Spleen (tissue), 11 donors: ENCODE results near the gene SLC4A8. TPM values are rescaled to one million over a fixed set of nuclear protein-coding genes. Genes with fewer than 3 reads are reported as not detected.

ENCODE experiments used
- DNase-seq: peaks from one replicate; pipeline ENCODE4 v3.0.0-alpha.2; 2020
- H3K27ac ChIP-seq, 8 donors: fragments of 200-600 bp; sonication (generic) in 7 of 8; 1 replicate in 4 of 8; 2 replicates in 4 of 8; pipeline versions ENCODE4 v1.5.0 to v1.8.0; 2016 to 2021; ENCODE audit warnings: inconsistent platforms in 4 of 8, mild to moderate bottlenecking in 4 of 8, moderate library complexity in 1 of 8
- H3K27me3 ChIP-seq, 7 donors: fragments of 200-600 bp; sonication (generic) in 6 of 7; replicated peaks in 1 of 7; 1 replicate in 4 of 7; 2 replicates in 3 of 7; pipeline versions ENCODE4 v1.5.0 to v1.8.0; 2016 to 2021; ENCODE audit warnings: inconsistent platforms in 3 of 7, mild to moderate bottlenecking in 1 of 7
- H3K36me3 ChIP-seq, 6 donors: fragments of 200-600 bp; sonication (generic) in 5 of 6; 1 replicate in 4 of 6; 2 replicates in 2 of 6; pipeline versions ENCODE4 v1.5.0 to v1.8.0; 2016 to 2021; ENCODE audit warnings: inconsistent platforms in 2 of 6
- H3K4me1 ChIP-seq, 6 donors: fragments of 200-600 bp; sonication (generic) in 5 of 6; 1 replicate in 3 of 6; 2 replicates in 3 of 6; pipeline versions ENCODE4 v1.5.0 to v1.8.0; 2016 to 2021; ENCODE audit warnings: inconsistent platforms in 3 of 6
- H3K4me3 ChIP-seq, 8 donors: fragments of 200-600 bp; sonication (generic) in 7 of 8; 1 replicate in 4 of 8; 2 replicates in 4 of 8; pipeline versions ENCODE4 v1.5.0 to v1.8.0; 2016 to 2021; ENCODE audit warnings: inconsistent platforms in 4 of 8, mild to moderate bottlenecking in 4 of 8, moderate library complexity in 2 of 8
- H3K9me3 ChIP-seq, 8 donors: fragments of 200-600 bp; sonication (generic) in 7 of 8; 1 replicate in 4 of 8; 2 replicates in 4 of 8; pipeline versions ENCODE4 v1.5.0 to v1.8.0; 2016 to 2021; ENCODE audit warnings: inconsistent platforms in 4 of 8
- CTCF ChIP-seq, 11 experiments: fragments of 200-600 bp in 7 of 11; fragments of 450-650 bp in 4 of 11; sonication (generic) in 4 of 11; IDR thresholded peaks in 8 of 11; conservative IDR thresholded peaks in 3 of 11; 1 replicate in 7 of 11; 2 replicates in 4 of 11; pipeline versions ENCODE4 v1.4.0 to v1.8.0; 2016 to 2021; ENCODE audit warnings: antibody characterized with exemption in 11 of 11, inconsistent platforms in 4 of 11, mild to moderate bottlenecking in 1 of 11
- POLR2A ChIP-seq, 3 donors: fragments of 450-650 bp; IDR thresholded peaks; one replicate each; pipeline ENCODE4 v1.5.1; 2017; ENCODE audit warnings: antibody characterized with exemption in 3 of 3, mild to moderate bottlenecking in 1 of 3
- POLR2AphosphoS5 ChIP-seq, 3 donors: sonication (generic); formaldehyde crosslinking; IDR thresholded peaks; one replicate each; pipeline ENCODE4 v1.5.1; 2017; ENCODE audit warnings: antibody characterized with exemption in 3 of 3
- WGBS, 5 donors: extraction: QIAGEN DNeasy Blood & Tissue Kit in 3 of 5; methylation state at CpG; one replicate each; pipeline versions ENCODE4 v1.1.5 to v1.1.7; 2013 to 2018; 5-methylcytosine and 5-hydroxymethylcytosine counted together
- intact Hi-C: fragments of 100-400 bp; cut with DNase I; formaldehyde crosslinking; loops from one replicate; pipeline ENCODE4 v1.15.0; 2023; ENCODE audit warnings: low total_unique reads
- polyA plus RNA-seq, 3 donors: library from polyadenylated mRNA; stranded (reverse); fragments of 200-250 nt; gene quantifications; one replicate each; pipeline ENCODE4 v1.2.1, GENCODE V29; 2013
- total RNA-seq, 7 donors: library from RNA; depleted of rRNA in 3 of 7; stranded (reverse); fragments of >200 nt in 3 of 7; fragmentation: NEBNext Ultra II Directional in 4 of 7; extraction: Animal tissue kit (Norgen Biotek cat#: 25700) in 4 of 7; gene quantifications; one replicate each; pipeline versions ENCODE4 v1.1.0 to v1.2.1, GENCODE V29; 2016 to 2021
- donor health status: healthy with polysubstance abuse.
- donor health status: DM: no; HTN: no; CAD: no; lungs with moderate emphysema.
- donor health status: DM: no; HTN: no; CAD: no.
- donor health status: Bipolar disorder and iron deficiency.
- donor health status: healthy.
- donor health status: DM: no; HTN: no; CAD: no.
- donor health status: DM: yes; HTN: yes; CAD: no.

SLC4A8 gene
- total and polyA plus RNA-seq, 10 donors: 0.88 to 9.7 (median 4.8) TPM

GRCh38 chr12:51378749-51379148, 45.9 kb upstream of the SLC4A8 start:
- TF ChIP-seq CTCF (IDR thresholded peaks at IDR 0.05 in 8 of 11, conservative IDR thresholded peaks at IDR 0.05 in 3 of 11) (no peak), POLR2AphosphoS5 (IDR thresholded peaks at IDR 0.05) (no peak), POLR2A (IDR thresholded peaks at IDR 0.05) (no peak)
- Histone ChIP-seq H3K27ac (no peak overlapping the region), H3K4me1 (peaks cover 0 to 55% (median 21%) of the 10 kb centered on the region in 6 donors), H3K36me3 (peaks cover 0 to 97% (median 21%) of the 10 kb centered on the region in 6 donors), H3K27me3 (peaks cover 0 to 3% (median 0%) of the 10 kb centered on the region in 7 donors), H3K4me3 (no peak overlapping the region), H3K9me3 (no peaks in the 10 kb centered on the region)
- intact Hi-C loops: no loop called here
- WGBS, 5 donors: 59 to 72% (median 71%) methylated on average over 2 of the region's 2 CpGs
- no peak for DNase-seq

- Histone ChIP-seq H3K4me1 (peaks cover 0 to 51% (median 20%) of the 10 kb centered on the region in 6 donors), H3K27ac (no peak overlapping the region), H3K9me3 (no peaks in the 10 kb centered on the region), H3K27me3 (peaks cover 0 to 3% (median 0%) of the 10 kb centered on the region in 7 donors), H3K36me3 (peaks cover 0 to 93% (median 19%) of the 10 kb centered on the region in 6 donors), H3K4me3 (no peak overlapping the region)
- no peak for DNase-seq
- intact Hi-C loops: no loop called here
- 90 to 96% (median 94%) methylated on average over 8 to 11 of the region's 11 CpGs for WGBS, 5 donors
- TF ChIP-seq POLR2A (IDR thresholded peaks at IDR 0.05) (no peak), POLR2AphosphoS5 (IDR thresholded peaks at IDR 0.05) (no peak), CTCF (IDR thresholded peaks at IDR 0.05 in 8 of 11, conservative IDR thresholded peaks at IDR 0.05 in 3 of 11) (no peak)
Observed at GRCh38 chr12:51379571-51379970, 45.1 kb upstream of the SLC4A8 start.

DNA sequence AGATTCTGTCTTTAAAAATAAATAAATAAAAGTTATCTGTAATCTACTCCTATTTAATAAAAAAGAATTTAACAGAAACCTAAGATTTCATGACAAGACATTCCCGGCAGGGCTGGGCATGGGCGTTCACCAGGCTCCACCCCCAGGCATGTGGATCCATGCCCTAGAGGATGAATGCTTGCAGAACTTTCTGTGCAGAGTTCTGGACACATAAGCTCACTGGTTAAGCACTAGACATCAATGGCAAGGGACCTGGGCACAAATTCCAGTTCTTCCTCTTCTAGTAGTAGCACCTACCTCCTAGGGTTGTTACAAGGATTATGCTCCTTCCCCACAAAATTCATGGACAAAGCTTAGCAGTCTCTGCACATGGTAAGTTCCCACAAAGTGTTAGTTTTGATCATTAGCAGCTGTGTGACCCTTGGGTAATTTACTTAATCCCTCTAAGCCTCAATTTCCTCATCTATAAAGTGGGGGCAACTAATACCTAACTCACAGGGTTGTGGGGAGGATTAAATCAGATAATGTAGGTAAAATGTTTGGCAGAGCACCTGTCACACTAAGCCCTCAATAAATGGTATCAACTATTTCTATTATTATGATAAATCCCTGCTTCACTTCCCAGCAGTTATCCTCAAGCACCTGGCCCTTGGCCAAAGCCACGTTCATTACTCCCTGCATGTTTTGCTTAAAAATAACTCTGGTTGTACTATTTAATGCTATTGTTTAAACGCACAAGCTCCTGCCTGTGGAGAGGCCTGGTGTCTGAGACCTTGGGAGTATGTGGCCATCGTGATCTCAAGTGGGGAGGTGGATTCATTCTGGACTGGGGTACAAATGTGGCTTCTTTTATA, 43.2 kb upstream of the SLC4A8 start:
- Histone ChIP-seq H3K36me3 (peaks cover 0 to 80% (median 16%) of the 10 kb centered on the region in 6 donors), H3K4me1 (peaks cover 0 to 43% (median 18%) of the 10 kb centered on the region in 6 donors), H3K4me3 (no peak overlapping the region), H3K27me3 (peaks cover 0 to 3% (median 0%) of the 10 kb centered on the region in 7 donors), H3K27ac (no peak overlapping the region), H3K9me3 (no peaks in the 10 kb centered on the region)
- 59 to 83% (median 68%) methylated on average over 5 of the region's 5 CpGs for WGBS, 5 donors
- intact Hi-C loops: no loop called here
- no peak for DNase-seq
- TF ChIP-seq CTCF (IDR thresholded peaks at IDR 0.05 in 8 of 11, conservative IDR thresholded peaks at IDR 0.05 in 3 of 11) (no peak), POLR2A (IDR thresholded peaks at IDR 0.05) (no peak), POLR2AphosphoS5 (IDR thresholded peaks at IDR 0.05) (no peak)

DNA sequence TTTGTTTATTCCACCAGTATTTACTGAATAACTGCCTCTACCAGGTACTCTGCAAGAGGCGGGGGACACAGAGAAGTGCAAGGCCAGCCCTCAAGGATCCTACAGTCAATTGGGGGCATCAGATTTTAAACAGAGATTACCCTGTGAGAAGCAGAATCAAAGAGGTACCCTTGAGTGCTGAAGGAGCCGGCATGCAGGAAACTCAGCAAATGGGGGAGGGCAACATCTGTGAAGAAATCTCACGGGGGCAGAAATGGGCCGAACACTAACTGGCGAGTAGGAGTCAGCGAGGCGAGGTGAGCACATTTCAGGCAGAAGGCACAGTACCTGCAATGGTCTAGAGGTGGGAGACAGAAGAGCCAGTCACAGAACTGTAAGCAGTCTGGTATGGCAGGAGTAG, 42.5 kb upstream of the SLC4A8 start:
- 58 to 83% (median 79%) methylated on average over 7 of the region's 7 CpGs for WGBS, 5 donors
- H3K27ac ChIP-seq: no peak overlapping the region
- no peak for DNase-seq
- peaks cover 0 to 72% (median 11%) of the 10 kb centered on the region in 6 donors for H3K36me3 ChIP-seq
- TF ChIP-seq POLR2AphosphoS5 (IDR thresholded peaks at IDR 0.05): no peak
- peaks cover 0 to 3% (median 0%) of the 10 kb centered on the region in 7 donors for H3K27me3 ChIP-seq
- peaks cover 0 to 43% (median 18%) of the 10 kb centered on the region in 6 donors for H3K4me1 ChIP-seq
- no peak overlapping the region for H3K4me3 ChIP-seq
- H3K9me3 ChIP-seq: no peaks in the 10 kb centered on the region
- intact Hi-C loops: no loop called here
